GM19463 (cell line): ENCODE measurements around the gene MIDN.

Experiments used
- ATAC-seq: cut with Tn5 transposase; IDR thresholded peaks from one replicate; pipeline ENCODE4 v1.9.1; 2021; ENCODE audit warnings: mild to moderate bottlenecking, moderate library complexity; ENCODE audit not compliant: unreplicated experiment

MIDN gene

DNA sequence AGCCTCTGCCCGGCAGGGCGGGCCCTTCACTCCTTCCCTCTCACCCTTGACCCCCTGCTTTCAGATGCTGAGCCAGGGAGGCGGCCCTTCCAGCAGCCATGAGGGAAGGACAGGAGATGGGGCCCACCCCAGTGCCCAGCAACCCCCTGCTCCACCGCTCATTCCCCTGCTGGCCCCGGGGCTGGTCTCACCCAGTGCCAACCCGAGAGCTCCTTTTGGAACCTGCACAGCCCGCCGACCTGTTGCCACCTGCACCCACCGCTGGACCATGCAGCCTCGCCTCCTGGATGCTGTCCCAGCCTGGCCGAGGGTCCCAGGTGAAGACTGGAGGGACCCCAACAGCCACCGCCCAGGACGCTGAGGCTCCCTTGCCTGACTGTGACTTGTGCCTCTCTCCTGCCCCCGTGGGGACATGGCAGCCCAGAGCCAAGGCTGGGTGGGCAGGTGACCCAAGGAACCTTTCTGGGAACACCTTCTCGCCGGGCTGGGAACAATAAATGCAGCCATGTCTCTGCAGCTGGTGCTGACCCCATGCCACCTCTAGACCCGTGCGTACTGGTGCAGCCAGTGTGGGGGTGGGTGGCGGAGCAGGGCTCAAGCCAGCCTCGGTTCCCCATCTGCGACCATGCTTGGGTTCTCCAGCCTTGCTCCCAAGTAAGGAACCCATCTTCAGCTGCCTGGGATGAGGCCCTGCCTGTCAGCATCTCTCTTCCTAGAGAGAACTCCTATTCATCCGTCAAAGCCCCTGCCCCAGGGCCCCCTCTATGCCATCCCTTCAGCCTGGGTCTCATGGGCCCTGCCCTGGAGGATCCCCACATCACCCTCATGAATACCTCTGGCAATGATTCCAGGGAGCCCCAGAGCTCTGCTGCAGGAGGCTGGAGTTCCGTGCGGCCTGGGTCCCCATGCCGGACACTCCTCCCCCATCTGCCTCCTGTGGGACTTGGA is 30.6 kb downstream of the MIDN start:
- no peak for ATAC-seq

DNA sequence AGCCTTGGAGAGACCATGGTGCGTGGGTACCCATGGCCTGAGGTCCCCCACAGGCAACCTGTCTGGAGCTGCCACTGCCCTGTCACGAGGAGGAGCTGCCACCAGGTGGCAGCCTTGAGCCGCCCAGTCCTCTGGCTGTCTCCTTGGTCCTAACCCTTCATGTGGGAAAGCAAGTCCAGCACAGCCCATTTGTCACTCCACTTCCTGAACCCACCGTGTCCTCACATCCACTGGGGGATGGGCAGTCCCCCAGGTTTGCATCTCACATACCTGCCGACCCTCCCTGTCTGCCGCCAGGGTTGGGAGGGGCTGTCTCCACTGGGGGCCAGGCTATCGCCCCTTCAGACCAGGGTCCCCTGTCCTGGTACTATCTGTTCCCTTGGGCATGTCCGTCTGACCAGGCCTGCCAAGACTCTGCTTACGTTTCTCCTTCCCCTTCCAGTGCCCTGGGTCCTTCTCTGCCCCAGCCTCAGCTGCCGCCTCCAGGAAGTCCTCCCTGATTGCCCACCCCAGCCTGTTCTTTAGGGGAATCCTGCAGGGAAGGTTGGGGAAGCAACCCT is 31.5 kb downstream of the MIDN start:
- no peak for ATAC-seq

DNA sequence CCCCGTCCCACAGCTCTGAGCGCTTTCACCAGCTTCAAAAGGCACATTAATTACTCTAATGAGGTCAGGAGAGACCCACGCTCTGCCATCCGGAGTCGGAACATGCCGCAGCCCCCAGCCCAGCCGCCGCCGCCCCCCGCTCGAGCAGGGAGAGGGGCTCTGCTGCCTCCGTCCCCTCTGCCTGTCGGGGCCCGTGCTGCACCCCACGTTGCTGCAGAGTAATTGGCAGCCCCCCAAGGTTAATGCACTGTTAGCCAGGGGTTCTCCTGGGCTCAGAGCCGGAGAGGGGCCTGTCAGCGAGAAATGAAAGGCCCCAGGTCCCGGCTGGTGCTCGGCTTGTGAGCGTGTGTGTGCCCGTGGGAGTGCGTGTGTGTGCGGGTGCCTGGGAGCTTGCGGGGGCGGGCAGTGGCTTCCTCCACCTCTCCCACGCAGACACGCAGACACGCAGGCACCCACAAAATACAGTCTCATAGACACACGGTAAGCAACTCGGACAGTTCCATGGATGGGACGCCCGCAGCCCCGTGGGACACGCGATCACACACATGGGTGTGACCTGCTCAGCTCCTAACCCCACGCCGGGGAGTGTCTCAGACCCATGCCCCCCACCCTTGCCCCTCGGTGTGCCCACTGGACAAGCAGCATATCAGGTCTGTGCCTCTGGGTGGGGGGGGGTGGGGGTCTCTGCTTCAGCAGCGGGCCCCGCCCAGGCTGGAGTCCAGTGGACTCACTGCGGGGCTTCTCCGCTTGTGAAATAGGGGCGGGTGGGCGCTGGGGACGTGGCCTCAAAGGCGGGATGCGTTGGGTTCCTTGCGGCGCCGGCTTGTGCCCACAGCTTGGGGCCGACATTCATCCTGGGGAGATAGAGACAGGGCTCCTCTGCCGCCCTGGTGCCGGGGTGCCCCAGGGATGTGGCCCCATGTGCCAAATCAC is 32.5 kb downstream of the MIDN start:
- ATAC-seq, result no peak

DNA sequence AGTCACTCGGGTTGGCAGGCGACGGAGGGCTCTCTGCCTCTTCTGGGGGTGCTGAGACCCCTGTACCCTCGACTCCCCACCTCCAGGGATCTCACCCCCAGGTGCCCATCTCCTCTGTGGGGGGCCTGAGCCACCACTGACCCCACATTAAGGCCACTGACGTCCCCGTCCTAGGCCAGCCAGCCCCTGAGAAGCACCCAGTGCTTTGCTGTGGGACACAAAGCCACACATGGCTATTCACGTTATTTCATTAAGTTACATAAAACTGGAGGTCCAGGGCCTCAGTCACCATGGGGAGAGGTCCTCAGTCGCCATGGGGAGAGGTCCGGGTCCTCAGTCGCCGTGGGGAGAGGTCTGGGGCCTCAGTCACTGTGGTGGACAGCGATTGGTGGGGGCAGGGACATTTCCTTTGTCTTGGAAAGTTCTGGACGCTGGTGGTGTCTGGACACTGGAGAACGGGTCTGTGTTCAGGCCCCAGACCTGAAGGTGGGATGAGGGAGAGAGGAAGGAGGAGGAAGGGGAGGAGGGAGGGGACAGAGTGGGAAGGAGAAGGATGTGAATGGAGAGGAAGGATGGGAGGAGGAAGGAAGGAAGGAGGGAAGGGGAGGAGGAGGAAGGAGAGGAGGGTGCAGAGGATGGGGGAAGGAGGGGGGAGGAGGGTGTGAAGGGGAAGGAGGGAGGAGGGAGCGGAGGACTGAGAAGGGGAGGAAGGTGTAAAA is 33.3 kb downstream of the MIDN start:
- ATAC-seq, result no peak

DNA sequence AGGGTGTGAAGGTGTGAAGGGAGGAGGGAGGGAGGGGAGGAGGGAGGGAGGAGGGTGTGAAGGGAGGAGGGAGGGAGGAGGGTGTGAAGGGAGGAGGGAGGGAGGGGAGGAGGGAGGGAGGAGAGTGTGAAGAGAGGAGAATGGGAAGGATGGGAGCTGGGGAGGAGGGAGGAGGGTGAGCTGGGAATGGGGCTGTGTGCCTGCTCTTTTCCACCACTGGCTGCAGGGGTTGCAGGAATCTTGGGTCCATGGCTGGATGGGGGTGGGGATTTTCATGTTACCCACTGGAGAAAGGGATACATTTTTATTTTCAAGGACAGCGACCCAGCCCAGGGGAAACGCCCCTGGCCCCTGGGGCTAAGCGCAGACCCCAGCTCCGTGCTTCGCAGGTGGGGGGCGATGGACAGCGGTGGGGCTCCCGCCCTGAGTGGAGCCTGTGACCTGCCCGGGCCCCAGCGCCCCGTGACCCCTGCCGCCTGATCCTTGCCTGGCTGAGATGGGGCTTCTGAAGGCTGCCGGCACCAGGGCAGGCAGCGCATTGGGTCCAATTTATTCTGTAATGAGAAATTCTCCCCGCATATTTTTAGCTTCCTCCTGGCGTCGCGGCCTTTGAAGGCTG is 34.3 kb downstream of the MIDN start:
- no peak for ATAC-seq

DNA sequence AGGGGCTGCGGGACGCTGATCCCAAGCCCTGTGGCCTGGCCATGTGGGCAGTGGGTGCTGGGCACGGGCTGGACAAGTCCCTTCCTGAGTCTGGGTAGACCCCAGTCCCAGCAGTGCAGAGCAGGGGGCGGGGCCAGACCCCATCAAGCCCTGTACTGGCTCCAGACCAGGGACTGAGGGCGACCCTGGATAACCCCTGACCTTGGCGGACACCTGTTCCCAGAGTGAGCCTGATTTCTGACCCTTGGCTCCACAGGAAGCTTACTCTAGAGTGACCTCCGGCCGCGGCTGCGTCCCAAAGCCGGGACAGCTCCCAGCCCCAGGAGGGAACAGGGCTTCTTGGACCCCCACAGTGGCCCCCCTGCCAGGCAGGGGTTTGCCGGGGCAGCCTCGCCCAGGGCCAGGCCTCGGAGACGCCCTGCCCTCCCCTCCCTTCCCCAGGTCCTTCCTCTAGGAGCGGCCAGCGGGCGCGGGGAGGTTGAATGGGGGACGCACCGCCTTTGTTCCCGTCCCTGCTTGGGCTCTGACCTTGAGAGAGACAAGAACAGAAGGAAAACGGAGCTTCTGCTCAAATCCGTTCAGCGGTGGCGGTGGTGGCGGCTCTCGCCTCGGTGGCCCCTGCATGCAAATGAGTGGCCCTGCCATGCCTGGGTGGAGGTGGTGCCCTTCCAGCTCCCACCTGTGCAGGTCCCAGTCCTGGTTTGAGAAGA is 35.0 kb downstream of the MIDN start:
- no peak for ATAC-seq

DNA sequence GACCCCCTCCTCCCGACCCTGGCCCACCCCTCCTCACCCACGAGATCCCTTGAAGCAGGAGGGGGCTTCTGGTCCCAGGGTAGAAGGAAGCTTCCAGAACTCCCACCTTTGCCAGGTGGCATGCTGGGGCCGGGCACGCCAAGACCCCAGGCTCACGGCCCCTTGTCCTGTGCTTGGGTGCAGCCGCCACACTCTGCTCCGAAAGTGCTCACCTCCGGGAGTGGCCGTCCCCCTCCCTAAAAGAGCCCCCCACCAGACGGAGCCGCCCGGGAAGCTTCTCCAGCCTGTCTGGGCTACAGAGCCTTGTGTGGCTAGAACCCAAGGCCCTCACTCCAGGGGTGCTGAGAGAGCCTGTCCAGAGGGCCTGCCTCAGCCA is 35.5 kb downstream of the MIDN start:
- ATAC-seq, result no peak

DNA sequence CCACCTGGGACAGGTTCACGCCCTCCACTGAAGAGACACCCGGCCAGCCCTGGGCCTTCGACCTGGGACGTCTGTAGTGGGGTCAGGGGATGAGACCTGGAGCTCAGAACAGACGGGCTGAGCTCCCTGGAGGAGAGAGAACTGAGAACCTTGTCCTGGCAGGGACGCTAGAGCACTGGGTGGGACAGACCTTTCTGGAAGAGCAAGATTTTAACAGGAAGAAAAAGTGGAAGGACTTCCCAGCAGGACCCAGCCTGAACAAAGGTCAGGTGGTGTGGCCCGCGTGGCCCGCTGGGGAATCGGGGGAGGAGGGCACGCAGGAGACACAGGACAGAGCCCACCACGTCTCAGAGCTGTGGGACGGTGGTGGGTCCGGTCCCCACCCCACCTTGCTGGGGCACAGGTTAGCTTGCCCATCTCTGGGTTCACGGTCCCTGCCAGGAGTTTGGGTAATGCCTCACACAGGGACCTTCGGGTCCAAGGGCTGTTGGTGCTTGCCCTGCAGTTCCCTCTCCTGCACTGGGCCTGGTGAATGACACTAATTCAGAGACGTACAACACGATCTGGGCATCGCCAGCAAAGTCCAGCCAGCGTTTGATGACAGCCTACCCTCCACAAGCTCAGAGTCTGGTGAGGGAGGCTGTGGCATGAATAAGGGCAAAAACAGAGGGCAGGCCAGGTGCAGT is 36.1 kb downstream of the MIDN start:
- ATAC-seq, result no peak

DNA sequence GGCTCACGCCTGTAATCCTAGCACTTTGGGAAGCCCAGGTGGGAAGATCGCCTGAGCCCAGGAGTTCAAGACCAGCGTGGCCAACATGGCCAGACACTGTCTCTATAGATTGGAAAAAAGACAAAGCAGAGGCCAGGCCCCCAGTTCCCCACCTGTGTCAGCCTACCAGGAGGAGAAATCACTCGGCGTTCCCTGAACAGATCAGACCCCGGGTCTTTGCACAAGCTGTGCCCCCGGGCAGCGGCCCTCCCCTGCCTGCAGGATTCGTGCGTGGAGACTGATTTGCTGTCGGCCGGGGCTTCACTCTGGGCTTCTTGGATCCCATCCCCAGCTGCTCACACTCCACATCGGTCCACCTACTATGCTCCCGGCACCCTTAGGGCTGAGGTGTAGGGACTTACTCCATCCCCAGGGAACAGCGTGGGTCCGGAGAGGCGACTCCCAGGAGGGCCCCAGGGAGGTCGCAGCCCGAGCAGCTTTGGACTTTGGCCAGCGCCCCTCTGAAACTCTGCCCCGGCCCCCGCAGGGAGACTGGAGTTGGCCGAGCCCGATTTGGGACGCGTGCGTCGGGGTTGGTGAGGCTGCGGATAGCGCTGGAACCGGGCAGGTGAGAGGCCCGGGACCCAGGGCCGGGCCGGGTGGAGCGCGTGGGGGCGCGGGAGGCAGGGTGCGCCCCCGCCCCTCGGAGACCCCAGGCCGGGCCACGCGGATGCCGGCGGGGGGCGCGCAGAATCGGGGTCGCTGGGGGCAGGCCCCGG is 36.8 kb downstream of the MIDN start:
- ATAC-seq, result no peak

DNA sequence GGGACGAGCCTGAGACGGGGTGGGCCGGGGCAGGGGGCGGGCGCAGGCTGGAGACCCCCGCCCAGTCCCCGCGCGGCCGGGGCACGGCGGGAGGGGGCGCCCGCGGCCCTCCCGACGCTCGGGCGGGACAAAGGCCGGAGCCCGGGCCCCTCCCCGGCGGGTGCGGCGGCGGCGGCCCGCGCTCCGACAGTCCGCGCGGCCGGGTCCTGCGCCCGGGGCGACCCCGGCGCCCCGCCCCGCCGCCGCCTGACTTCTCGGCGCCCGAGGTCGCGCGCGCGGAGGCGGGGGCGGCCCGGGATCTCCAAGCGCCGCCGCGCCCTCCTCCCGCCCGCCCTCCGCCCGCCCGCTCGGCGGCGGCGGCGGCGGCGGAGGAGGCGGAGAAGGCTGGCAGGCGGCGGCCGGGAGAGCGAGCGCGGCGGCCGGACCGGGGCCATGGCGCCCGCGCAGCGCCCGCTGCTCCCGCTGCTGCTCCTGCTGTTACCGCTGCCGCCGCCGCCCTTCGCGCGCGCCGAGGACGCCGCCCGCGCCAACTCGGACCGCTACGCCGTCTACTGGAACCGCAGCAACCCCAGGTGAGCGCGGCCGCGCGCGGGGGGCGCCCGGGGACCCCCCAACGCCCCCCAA is 37.5 kb downstream of the MIDN start, which contains the start of gene EFNA2:
Gene EFNA2 (plus strand): TSS at position 137 of the 624 bp plus-strand sequence. CDS start 296 bp downstream, at position 433.
- no peak for ATAC-seq

DNA sequence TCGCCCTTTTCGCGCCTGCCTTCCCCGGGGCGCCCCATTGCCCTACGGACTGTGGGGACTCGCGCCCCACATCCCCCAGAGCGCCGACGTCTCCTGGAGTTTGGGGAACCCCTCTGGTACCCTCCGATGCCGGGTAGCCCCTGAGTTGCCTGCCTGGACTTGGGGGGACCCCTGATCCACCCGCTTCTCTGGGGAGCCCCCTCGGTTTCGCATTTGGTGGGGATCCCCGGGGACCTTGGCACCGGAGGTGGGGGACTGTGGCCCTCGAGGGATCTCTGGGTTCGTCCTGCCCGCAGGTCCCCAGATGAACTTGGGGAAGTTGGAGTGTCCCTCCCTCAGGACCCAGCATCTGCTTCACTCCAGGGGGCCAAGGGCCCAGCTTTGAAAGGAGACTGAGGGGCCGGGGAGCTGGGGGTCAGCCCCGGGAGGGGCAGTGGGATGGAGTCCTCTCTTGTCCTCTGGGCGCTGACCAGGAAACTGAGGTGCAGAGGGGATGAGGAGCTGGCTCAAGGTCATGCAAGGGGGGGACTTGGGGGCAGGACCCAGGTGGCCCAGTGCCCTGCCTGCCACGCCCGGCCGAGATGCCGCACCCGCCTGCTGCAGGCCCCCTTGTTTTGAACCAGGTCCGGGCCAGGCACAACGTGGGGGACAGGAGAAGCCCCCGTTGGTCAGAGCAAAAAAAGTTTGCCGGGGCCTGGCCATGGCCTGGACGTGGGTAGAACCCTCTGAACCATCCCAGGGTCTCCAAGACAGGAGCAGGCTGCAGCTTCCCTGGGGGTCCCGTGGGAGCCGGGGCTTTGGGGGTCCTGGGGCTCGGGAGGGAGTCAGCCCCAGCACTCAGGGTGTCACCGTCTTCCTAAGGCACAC is 38.3 kb downstream of the MIDN start:
- ATAC-seq, result no peak

DNA sequence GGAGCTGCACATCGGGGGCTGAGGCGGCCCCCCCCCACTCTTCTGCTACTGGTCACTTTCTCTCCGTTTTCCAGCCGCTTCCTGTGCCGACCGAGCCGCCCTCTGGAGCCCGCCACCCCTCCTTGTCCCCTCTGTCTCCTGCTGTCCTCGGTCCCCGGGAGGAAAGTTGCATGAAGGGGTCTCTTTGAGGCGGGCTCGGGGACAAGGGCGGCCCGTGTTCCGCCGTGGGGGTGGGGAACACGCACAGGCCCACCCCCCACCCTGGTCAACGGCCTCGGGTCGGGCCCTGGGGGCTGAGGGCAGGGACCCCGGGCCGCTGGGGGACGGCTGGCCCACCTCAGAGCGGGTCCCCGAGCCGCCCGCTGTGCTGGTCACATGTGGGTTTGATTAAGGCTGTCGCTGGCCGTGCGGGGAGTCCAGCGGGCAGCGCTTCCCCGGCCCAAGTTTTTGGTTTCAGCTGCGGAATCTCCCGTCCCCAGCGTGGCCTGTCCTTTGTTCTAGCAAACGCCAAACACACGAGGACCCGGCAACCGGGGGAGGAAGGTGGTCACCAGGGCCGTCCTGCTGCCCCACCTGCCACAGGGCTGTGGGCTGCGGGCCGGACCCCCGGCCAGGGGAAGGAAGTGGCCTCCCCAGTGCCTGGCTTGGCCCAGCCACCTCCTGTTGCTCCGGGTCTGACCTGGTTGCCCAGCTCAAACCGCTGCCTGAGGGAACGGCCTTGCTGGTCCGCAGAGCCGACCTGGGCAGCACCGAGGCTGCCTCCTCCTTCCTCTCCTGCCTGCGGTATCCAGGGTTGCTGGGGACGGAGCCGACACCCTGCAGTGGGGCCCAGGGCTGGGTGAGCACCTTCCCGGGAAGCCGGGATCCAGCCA is 39.2 kb downstream of the MIDN start:
- ATAC-seq, result no peak

DNA sequence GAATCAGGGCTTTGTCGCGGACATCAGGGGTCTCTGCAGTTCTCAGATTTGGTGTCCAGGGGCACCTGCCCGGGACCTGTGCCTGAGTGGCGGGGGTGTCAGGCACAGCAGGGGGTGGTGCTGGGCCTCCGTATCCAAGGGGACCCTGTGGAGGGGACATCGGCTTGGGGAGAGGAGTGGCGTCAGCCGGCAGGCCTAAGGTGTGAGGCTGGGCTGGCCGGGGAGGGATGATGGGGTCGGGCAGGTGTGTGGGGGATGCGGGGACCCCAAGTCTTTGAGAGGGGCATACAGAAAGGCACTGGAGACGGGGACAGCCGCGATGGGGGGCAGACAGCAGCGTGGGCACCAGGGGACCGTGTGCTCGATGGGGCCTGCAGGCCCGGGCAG is 39.8 kb downstream of the MIDN start:
- ATAC-seq, result no peak

DNA sequence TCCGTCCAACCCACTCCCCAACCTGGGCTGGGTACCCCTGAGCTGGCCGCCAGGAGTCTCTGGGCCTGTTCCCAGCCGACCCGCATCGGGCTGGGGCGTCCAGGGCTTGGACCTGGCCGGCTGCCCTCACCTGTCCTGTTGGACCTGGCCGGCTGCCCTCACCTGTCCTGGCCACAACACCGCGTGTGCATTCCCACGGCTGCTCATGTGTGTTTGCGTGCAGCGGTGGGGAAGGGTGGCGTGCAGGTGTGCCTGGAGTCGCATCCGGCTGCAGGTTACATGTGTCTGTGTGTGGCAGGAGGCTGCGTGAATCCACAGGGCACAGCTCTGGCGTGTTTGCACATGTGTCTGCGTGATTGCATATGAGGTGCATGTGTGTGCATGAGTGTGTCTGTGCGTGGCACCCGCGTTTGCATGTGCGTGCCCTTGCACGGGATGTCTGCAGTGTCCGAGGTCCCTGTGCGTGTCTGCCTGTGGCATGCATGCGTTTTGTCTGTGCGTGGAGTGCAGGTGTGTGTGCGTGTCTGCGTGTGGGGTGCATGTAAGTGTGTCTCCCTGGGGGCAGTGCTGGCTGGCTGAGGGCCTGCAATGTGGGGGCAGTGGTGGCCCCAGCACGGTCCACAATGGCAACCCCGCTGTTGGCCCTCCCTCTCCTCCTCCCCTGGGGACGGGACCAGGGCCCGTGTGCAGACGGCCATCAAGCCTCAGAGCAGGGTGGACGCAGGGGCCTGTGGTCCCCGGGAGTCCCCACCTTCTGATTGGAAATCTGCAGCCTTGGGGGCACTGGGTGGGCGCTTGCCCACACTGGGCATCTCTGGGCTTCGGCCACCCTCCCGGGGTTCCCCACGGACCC is 40.7 kb downstream of the MIDN start:
- ATAC-seq, result no peak

DNA sequence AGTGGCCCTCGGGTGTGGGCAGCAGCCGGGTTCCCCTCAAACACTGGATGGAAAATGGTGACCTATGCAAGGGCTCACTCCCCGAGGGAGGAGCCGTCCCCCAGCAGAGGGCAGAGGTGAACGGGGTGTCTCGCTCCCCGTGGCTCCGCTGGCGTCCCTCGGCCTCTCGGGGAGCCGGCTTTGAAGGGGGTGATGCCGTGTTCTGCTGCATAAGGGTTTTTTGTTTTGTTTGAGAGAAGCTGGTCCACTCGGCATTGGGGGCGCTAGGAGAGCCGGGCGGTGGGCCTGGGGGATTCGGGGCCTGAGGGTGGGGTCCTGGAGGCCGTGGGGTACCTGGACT is 41.3 kb downstream of the MIDN start:
- no peak for ATAC-seq
